Renal cortical epithelial cell (primary cell): Measurements from ENCODE around the gene LHCGR. TPM values are rescaled to one million over a fixed set of nuclear protein-coding genes. Genes with fewer than 3 reads are reported as not detected.

Experiments
- DNase-seq: peaks from one replicate; pipeline ENCODE4 v3.0.0-alpha.2; 2011; ENCODE audit warnings: low read depth
- total RNA-seq: library from RNA; depleted of rRNA; stranded (reverse); fragments of >200 nt; gene quantifications from 2 replicates; pipeline ENCODE4 v1.2.3, GENCODE V29; 2014

Gene LHCGR
- total RNA-seq: not detected in 2 replicates

DNA sequence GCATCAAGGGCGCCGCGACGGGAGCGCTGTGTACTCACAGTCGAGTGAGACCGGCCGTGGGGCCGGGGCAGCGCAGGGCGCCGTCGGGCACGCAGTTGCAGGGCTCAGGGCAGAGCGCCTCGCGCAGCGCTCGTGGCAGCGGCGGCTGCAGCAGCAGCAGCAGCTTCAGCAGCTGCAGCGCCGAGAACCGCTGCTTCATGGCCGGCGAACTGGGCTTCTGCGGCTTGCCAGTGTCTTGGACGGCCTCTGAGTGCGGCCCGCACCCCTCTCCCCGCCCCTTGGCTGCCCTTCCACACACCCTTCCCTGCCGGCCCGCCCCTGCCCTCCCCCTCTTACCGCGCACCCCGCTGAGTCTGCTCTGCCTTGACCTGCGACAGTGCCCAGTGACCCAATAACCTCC lies at the start of gene LHCGR:
Gene LHCGR (minus strand): TSS at position 252 of the 400 bp plus-strand sequence. CDS start 53 bp downstream, at position 199.
- DNase-seq: no peak

DNA sequence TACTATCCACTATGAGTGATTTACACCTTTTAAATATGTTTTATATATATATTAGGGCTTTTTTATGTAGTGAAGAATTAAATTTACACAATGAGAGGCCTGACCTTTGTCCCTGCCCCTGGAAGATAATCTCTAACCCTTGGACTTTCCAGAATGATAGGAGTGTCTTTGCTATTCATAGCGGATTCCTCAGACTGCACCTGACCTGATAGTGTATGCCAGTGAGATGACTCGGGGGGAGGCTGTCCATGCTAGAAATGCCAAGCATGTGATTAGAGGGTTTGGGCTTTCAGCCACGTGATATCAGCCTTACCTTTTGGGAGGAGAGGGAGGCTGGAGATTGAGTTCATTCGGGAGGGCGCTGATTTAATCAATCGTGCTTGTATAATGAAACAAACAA lies 44.1 kb upstream of the LHCGR start:
- no peak for DNase-seq

DNA sequence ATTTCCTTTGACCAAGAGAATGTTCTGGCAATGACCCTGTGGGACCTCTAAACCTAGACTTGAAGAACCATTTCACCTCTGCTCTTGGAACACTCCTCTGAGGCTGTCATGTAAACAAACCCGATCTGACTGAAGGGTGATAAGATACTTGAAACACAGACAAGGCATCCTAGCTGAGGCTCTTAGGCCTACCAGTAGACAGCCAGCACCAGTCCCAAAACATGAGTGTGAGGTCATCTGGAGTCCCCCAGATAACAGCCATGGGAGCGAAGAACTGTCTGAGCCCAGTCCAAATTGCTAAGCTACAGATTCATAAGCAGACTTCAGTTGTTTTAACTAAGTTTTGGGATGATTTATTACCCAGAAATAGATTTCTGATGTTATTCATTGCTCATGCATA lies 39.5 kb upstream of the LHCGR start:
- no peak for DNase-seq

DNA sequence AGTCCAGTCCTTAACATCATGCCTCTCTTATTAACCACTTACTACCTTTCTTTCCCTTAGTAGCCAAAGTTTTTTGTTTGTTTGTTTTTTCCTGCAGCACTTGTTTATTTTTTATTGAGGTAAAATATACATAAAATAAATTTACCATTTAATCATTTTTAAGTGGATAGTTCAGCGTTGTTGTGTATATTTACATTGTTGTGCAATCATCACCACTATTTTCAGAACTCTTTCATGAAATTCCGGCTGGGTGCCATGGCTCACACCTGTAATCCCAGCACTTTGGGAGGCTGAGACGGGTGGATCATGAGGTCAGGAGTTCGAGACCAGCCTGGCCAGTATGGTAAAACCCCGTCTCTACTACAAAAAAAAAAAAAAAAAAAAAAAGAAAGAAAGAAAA lies 38.1 kb upstream of the LHCGR start:
- DNase-seq: no peak

DNA sequence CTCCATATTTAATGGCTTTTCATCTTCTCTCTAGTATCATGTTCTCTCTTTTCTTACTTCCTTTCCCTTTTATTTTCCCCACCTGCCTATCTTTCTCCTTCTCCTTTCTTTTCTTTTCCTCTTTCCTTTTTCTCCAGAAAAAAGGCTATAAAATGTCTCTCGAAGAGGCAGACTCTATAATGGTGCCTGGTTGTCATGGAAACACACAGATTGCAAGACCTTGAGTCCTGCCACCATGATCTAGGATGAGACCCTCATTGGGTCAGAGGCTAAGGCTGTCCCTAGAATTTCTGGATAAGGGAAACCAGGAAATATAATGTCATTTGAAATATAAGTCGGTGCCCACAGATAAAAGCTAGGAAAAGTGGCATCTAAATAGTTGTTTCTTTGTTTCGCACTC lies 36.5 kb upstream of the LHCGR start:
- DNase-seq: no peak

DNA sequence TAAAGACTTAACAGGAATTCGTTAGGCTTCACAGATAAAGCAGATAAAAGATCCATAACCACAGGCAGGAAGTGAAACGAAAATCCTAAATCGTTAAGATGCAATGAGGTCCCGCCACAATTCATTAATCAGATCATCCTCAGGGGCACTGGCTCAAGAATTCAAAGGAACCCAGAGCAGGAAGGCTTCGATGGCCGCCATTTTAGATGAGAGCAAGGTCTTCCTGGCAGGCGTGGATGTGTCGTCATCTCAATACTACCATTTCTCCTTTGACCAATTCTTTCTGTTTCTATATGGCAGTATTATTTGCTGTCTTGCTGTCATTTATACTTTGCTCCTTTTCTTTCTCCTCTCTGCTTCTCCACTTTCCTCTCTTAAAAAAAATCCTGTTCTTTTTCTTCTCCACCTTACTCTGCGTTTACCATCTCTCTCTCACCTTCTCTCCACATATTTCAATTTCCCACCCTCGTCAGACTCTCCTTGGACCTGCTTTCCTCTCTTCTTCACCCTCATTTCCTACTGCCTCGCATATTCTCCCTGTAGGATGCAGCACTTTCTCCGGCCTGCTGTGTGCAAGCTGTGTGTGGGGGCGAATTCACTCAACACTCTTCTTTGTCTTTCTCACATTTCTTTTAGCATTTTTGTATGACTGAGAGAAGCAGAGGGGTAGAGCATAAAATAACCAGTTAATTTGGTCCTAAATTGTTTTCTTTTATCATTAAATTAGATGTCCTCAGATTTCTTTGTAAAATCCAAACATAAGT lies 35.1 kb upstream of the LHCGR start:
- no peak for DNase-seq

DNA sequence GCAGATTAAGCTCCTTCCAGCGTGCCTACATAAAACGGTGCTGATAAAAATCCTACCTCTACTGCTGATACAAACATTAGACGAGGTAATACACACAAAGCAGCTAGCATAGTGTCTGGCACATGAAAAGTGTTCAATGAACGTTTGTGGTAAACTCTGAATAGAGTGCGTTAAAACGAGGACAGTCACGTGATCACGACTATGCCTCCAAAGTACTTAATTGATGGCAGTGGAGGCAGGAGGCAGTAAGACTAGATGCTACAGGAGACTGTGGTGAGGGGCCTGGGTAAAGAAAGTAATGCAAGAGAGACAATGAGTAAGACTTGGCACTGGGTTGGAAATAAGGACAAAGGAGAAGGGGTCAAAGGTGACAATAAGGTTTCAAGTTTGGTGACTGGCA lies 32.1 kb upstream of the LHCGR start:
- no peak for DNase-seq

DNA sequence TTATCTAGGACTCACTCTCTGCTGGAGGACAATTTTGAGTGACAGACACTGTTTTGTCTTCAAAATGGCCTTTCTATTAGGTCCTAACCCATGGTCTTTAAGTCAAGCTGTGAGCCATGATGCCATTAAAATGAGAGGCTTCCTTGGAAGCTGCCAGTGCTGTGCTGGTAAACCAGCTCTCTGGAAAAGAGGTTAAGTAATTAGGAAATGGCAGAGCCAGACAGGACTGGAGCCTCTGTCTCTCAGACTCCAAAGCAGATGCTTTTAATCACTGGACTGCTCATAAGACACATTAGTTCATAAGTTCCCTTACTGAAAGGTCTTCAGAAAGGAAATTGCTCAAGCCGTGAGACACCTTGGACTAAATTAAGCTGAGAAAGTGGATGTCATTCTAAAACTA lies 25.8 kb upstream of the LHCGR start:
- DNase-seq: no peak

DNA sequence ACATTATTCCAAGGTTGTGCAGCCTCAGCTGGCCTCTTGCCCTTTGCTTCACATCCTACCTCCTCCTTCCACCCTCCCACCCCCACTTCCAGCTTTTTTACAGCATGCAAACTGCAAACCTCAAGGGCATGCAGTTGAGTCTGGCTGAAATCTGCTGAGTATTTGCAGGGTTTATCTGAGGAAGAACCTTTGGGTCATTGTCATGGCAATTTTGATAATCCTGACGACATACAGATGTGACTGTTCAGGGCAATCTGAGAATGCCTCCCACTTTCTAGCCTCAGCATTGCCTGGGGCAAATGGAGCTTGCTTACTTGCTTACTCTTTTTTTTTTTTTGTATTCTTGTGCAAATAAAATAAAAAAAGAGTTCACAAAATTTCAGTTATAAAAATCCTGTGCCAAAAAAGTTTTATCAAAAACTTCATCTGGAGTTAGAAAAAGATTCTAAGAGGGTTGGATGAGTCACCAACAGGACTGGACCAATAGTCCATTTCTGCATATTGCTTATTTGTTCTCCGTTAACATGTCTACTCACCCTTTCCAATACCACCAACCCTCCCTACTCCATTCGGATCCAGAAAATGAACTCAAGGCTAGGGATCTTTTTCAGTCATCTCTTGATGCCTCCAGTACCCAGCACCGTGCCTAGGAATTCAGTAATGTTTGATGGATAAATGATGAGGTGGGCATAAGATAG lies 23.6 kb upstream of the LHCGR start:
- no peak for DNase-seq

DNA sequence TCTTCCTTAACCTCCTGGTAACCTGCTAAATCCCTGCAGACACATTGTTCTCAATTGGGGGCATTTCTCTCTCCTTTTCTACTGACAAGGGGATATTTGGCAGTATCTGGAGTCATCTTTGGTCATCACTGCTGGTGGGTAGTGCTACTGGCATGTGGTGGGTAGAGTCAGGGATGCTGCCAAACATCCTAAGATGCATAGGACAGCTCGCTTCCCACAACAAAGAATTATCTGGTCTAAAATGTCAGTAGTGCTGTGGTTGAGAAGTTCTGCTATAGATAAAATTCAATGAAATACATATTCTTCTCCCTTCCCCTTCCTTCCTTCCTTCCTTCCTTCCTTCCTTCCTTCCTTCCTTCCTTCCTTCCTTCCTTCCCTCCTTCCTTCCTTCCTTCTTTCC lies 18.7 kb upstream of the LHCGR start:
- no peak for DNase-seq

DNA sequence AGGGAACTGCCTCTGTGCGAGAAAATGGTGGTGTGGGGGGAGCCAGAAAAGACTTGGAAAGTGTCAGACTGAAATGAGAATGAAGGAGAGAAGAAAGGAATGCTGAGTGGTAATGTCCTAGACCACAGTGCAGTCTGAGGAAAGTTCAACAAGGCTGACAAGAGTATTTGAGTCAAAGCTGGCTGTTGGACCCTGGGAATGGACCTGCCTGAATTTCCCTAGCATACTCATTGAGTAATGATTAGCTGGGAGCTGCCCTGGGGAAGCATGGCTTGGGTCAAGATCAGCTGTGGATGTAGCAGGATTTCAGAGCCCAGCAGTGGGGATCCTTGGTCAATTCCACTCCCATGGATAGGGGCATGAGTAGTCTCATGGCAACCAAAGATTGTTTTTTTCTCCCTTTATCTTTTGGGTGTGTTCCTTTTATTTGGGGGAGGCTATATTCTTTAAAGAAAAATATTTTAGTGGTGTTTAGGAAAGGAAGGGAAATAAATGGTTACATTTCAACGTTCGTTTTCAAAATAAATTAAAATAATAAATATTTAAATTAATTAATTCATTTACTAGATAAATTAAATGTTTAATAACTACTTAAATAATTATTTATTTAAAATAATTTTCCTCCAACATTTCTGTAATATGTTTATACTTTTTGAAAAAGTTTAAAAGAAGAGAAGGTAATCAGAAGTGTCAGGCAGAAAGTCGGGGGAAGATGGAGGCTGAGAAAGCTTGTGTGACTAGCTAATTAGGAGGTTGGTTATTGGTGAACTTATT lies 15.9 kb upstream of the LHCGR start:
- DNase-seq: peak; percentile 64

DNA sequence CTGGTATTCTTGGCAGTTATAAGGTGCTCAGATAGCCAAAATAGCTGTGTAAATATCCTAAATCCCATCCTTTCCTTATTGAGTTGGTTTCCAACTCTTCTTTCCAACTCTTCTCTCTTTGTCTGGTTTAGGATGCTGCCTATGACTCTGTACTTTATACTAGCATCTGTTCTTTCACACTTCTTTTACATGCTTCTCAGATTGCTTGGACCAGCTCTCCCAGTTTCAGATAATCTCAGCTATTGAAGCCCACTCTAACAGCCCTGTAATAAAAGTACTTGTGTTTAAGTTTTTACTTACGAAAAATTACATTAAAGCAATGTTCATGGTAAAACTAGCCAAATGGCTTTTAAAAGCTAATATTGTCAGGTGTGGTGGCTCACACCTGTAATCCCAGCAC lies 14.7 kb upstream of the LHCGR start:
- no peak for DNase-seq

DNA sequence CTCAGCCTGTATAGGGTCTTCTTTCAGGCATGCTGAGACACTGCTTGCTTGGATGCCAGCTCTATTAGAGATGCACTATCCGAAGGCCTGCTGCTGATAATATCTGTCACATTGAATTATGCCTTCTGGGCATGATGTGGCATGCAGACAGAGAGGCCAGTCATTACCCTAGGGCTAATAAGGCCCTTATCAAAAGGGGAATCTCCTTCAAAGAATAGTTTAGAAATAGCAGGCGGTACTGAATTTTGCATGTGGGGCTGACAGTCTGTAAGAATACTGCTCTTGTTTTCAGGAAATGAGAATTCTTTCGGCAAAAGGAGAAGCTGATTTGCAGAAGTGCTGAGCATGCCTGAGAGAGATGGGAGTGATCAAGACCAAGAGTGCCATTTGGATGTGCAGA lies 13.1 kb upstream of the LHCGR start:
- DNase-seq: no peak

DNA sequence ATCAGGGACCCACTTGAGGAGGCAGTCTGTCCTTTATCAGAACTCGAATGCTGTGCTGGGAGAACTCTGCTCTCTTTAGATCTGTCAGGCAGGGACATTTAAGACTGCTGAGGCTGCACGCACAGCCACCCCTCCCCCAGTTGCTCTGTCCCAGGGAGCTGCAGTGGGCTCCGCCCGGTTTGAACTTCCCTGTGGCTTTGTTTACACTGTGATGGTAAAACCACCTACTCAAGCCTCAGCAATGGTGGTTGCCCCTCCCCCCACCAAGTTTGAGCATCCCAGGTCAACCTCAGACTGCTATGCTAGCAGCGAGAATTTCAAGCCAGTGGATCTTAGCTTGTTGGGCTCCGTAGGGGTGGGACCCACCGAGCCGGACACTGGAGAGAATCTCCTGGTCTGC lies 11.8 kb upstream of the LHCGR start:
- DNase-seq: no peak

DNA sequence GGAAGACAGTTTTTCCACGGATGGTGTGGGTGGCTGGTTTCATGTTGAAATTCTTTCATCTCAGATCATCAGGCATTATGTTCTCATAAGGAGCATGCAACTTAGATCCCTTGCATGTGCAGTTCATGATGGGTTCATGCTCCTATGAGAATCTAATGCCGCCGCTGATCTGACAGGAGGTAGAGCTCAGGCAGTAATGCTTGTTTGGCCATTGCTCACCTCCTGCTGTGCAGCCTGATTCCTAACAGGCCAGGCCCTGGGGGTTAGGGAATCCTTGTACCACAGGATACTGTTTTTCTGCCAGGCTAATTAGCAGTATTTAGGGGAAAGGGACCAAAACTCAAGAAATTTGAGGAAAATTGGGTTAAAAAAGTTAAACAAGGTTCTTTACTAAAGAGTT lies 5.3 kb upstream of the LHCGR start:
- DNase-seq: no peak

DNA sequence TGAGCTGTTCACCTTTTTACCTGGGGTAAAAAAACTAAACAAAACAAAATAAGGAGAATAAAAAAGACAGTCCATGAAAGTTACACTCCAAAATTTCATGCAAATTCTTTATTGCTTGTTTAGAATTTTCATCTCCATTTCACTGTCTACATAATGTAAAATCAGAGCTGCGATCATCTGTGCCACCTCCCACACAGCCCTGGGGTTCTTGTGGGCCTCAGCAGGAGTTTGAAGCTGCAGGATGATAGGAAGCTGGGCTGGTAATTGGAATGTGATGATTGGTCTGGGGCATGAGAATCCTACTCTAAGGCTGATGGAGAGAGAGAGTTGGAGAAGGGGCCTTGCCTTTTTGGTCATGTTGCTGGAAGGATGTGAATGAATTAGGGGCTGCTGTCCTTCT lies 4.2 kb upstream of the LHCGR start:
- no peak for DNase-seq

DNA sequence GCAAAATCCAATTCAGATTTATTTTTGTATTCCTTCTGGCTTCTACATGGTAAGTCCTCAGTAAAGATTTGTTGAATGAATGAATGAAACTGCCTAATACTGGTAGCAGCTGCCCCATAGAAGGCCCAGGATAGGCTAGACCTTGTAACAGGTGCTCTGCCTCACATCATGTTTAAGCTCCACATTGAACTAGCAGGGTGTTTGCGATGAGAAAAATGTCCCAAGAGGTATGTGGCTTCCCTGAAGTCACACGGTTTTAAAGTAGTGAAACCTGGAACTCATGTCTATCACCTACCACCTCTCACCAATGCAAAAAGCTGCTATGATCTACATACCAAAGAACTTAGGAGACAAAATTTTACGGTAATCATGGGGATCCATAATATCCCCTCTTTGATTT lies 765 bp upstream of the LHCGR start:
- DNase-seq: no peak

DNA sequence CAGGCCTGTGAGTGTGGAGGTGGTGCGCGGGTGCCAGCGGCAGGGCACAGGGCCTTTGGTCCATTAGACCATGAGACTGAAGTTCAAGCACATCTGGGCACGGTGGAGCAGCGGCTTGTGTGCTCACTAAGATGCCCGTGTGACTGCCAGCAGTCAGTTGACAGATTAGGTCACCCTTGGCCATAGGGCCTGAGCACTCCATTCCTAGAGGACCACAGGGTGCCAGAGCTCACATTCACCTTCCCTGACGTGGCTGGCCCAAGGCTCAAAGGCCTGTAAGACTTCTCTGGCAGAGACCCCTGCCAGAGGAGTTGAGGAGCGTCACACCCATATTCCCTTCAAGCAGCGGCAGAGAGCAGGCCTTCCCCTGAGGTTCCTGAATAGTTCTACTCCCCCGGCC lies 650 bp downstream of the LHCGR start:
- DNase-seq: no peak

DNA sequence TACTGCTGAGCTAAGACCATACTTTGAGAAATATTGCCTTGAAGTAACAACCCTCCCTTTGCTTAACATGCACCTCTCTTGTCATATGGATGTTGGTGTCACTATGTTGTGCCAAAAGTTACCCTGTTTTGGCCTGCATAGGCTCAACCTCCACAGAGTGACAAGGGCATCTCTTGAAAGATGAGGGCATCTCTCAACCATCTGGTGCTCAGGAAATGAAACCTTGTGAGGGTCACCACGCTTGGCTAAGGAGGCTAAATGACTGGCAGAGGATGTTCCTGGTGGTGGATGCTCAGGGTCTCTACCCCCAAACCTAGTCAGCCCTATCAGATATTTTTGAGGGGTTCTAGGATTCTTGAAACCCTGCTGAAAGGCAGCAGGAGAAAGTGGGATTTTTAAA lies 2.3 kb downstream of the LHCGR start:
- no peak for DNase-seq

DNA sequence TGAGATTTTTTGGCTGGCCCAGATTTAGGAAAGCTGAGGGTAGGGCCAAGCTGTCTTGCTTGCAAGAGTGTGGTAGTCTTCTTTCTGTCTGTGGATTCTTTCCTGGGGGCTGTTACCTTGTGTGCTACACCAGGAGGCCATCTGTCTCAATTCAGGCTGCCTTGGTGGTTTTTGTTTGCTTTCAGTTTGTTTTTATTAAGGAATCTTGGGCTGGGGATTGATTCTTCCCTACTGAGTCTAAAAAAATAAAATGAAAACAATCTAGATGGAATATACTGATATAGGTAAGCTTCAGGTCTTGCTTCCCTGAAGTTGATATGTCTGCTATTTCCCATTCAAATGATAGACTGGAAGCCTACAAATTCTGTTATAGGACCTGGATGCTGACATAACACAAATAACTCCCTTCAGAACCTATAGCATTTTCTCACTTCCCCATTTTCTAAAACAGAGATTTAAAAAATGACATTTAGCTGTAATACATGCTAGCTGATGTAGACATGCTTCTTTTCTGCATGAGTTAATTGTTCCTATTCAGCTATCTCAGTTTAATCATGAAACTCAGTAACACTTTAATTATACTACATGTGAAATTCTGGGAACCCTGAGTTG lies 5.3 kb downstream of the LHCGR start:
- no peak for DNase-seq

DNA sequence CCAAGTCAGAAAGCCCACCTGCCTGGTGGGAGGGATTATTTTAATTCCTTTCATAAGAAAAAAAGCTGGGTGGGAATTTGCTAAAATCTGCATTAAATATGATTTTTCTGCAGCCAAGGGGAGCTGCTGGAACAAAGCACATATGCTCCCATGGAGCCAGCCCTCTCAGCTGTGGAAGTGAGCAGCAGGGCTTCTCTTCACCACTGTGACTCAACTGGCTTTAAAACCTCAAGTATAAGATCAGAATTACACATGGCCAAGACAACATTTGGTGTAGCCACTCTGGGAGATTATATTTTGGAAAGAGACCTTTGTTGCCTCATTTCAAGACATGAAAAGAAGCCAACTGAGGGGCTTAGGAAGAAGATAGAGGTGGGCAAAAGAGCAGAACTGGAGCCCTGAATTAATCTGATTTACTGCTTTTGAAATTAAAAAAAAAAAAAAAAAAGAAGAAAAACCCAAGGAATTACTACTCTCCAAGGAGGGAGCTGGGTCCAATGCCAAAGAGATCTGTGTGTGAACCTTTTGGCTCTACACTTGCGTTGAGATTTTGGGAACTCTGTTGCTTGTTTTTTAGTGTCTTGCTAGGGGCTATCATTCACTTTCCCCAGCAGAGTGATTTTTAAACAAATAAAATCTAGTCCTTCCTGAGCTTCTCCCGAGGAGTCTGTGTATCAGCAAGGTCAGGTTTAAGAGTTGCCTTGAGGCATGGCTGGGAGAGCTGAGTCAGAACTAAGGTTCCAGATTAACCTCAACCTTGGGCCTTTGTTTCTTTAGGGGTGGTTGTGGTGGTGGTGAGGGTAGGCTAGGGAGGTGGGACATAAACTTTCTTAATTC lies 6.0 kb downstream of the LHCGR start:
- peak; percentile 16 for DNase-seq

DNA sequence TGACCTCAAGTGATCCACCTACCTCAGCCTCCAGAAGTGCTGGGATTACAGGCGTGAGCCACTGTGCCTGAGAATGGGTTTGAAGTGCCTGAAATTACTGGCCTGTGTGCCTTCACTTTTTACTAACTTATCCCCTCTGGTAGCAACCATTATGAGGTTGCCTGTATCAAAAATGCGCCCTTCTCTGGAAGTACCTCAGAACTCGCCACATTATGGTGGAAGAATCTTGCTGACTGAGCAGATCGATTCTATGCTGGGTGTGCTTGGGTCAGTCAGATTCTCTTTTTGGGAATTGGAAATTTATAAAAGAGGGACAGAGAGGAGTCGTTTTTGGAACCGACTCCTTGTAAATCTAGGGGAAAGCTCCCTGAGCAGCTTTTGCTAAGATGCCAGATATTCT lies 8.2 kb downstream of the LHCGR start:
- no peak for DNase-seq
